Measurements from ENCODE around the gene COL11A2. TPM values are rescaled to one million over a fixed set of nuclear protein-coding genes. Genes with fewer than 3 reads are reported as not detected.

COL11A2 gene
- total RNA-seq, 1 donor from 2014 or later = 0.47 TPM

DNA sequence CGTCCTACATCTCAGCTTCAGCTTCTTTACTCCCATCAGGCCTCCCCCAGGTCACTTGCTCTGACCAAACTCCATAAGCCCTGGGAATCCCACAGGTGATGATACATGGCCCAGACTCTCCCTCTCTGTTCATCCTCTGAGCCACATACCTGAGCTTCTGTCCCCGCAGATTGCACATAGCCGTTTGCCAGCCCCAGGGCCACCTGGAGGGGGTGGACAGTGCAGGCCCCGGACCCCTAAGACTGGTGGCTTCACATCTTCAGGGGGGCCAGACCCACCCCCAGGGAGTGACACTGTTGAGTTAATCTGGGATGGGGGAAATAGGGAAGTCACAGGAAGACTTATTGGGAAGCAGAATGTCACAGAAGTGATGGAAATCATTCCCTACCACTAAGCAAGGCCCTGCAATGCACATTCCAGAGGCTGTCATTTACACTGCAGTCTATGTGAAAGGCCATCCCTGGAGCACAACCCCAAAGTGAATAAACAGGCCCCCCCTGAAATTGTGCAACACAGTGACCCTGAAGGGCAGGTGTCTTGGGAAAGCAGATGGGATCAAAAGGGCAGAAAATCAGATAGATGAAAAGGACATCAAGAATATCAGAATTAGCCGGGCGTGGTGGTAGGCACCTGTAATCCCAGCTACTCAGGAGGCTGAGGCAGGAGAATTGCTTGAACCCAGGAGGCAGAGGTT lies 6.0 kb upstream of the COL11A2 start:
- Mint-ChIP-seq H3K27ac (peak overlapping the region; percentile 25), H3K27me3 (no peaks in the 10 kb centered on the region), H3K4me1 (peaks cover 64% of the 10 kb centered on the region), H3K9me3 (no peaks in the 10 kb centered on the region), H3K36me3 (ENCODE audit: low read depth) (peaks cover 71% of the 10 kb centered on the region), H3K4me3 (peak overlapping the region; percentile 79)
- CTCF ChIA-PET = interaction anchor here (0.7 to 2.7 kb wide), 8 partner anchors 11 to 198 kb away, joined by 3 to 13 read pairs (median 3); partner anchors contain the start of gene RING1
- POLR2A ChIA-PET = interaction anchor here (0.6 to 3.4 kb wide), 7 partner anchors 8 to 227 kb away, joined by 3 to 36 read pairs (median 5); partner anchors contain the start of genes RING1 and ZBTB22
- no peak for DNase-seq
- TF ChIP-seq, protein P1, sequence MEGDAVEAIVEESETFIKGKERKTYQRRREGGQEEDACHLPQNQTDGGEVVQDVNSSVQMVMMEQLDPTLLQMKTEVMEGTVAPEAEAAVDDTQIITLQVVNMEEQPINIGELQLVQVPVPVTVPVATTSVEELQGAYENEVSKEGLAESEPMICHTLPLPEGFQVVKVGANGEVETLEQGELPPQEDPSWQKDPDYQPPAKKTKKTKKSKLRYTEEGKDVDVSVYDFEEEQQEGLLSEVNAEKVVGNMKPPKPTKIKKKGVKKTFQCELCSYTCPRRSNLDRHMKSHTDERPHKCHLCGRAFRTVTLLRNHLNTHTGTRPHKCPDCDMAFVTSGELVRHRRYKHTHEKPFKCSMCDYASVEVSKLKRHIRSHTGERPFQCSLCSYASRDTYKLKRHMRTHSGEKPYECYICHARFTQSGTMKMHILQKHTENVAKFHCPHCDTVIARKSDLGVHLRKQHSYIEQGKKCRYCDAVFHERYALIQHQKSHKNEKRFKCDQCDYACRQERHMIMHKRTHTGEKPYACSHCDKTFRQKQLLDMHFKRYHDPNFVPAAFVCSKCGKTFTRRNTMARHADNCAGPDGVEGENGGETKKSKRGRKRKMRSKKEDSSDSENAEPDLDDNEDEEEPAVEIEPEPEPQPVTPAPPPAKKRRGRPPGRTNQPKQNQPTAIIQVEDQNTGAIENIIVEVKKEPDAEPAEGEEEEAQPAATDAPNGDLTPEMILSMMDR (IDR thresholded peaks at IDR 0.05) = no peak
- ATAC-seq (ENCODE audit: low read depth) = no peak
- intact Hi-C loops (cut with micrococcal nuclease) = no loop called here

GRCh38 chr6:33197431-33198048 lies 5.3 kb upstream of the COL11A2 start:
- intact Hi-C loops (cut with micrococcal nuclease) = loop anchor here (1.0 kb wide), 1 partner anchor 36 kb away; no protein-coding TSS in a partner anchor
- ChIA-PET CTCF (interaction anchor here (0.7 to 2.7 kb wide), 9 partner anchors 11 to 197 kb away, joined by 3 to 13 read pairs (median 3); partner anchors contain the start of gene RING1), POLR2A (interaction anchor here (0.6 to 3.4 kb wide), 5 partner anchors 9 to 226 kb away, joined by 3 to 36 read pairs (median 3); partner anchors contain the start of gene RING1)
- H3K27ac Mint-ChIP-seq = peak overlapping the region; percentile 56
- no peaks in the 10 kb centered on the region for H3K27me3 Mint-ChIP-seq
- H3K4me1 Mint-ChIP-seq = peaks cover 61% of the 10 kb centered on the region
- H3K9me3 Mint-ChIP-seq = no peaks in the 10 kb centered on the region
- peak; percentile 18 for ATAC-seq (ENCODE audit: low read depth)
- H3K4me3 Mint-ChIP-seq = peak overlapping the region; percentile 63
- TF ChIP-seq, protein P1 (IDR thresholded peaks at IDR 0.05) = no peak
- peaks cover 64% of the 10 kb centered on the region for H3K36me3 Mint-ChIP-seq (ENCODE audit: low read depth)
- DNase-seq = no peak

DNA sequence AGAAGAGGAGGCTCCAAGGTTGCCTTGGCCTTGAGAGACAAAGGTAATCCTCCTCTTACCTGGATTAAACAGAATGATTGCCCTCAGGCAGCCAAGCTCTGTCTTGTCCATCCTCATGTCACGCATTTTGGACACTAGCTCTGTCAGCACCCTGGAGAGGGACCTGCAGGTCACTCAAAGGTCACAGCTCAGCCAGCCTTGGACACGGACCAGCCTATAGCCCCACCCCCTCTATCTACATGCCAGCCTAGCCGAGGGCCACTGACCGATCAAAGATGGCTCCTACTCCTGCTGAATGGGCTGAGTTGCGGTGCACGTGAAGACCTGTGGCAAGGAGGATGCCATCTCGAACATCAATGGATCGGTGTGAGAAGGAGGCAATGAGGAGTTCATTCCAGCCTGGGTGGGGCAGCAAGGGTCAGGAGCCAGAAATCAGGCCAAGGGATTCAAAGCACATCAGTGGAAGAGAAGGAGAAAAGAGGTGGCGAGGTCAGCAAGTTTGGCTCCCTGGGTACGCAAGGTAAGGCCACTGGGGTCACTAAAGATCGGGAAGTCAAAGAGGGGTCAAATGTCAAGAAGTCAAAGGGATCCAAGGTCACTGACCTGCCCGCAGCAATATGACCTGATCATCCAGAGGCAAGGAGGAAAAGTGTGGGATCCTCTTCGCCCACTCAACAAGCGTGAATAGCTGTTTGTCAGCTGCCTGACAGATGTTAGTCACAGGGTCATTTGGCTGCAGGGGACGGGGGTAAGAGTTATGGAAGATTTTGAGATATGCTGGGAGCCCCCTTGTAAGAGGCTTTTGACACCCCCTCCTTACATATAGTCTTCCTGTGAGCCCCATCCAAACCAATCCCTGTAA lies 3.3 kb upstream of the COL11A2 start:
- Mint-ChIP-seq H3K36me3 (ENCODE audit: low read depth) (peaks cover 47% of the 10 kb centered on the region), H3K4me3 (no peak overlapping the region), H3K4me1 (peaks cover 52% of the 10 kb centered on the region), H3K27me3 (peaks cover 8% of the 10 kb centered on the region), H3K27ac (no peak overlapping the region), H3K9me3 (no peaks in the 10 kb centered on the region)
- intact Hi-C loops (cut with micrococcal nuclease) = no loop called here
- DNase-seq = no peak
- TF ChIP-seq, protein P1 (IDR thresholded peaks at IDR 0.05) = no peak
- POLR2A ChIA-PET = interaction anchor here (0.6 kb wide), 1 partner anchor 12 kb away, joined by 4 read pairs; no protein-coding TSS in a partner anchor
- CTCF ChIA-PET = interaction anchor here (1.5 kb wide), 1 partner anchor 53 kb away, joined by 3 read pairs; no protein-coding TSS in a partner anchor
- ATAC-seq (ENCODE audit: low read depth) = no peak

DNA sequence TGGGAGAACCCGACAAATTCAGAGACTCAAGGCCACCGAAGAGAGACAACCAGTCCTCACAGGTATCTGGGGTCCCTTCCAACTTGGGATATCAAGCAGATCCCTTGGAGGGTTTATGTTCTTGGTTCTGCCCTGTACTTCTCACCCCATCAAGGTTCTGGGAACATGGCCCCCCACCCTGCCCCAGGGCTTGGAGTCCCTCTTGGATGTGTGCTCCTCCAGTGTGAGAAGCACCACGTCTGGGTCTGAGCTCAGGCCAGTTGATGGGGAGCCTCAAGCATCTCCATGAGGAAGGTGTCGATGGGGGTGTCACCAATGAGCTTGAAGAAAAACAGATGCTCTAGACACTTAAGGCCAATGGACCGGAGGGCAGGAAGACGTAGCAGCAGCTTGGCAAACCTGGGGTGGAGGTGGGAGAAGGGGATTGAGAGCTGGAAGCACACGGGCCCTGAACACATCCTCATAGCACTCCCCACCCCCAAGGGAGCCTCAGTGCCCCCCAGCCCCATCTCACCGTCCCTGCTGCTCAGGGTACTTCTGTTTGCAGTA lies 2.2 kb upstream of the COL11A2 start:
- Mint-ChIP-seq H3K9me3 (no peaks in the 10 kb centered on the region), H3K27me3 (peaks cover 14% of the 10 kb centered on the region), H3K4me1 (peaks cover 47% of the 10 kb centered on the region), H3K4me3 (no peak overlapping the region), H3K27ac (no peak overlapping the region), H3K36me3 (ENCODE audit: low read depth) (peaks cover 43% of the 10 kb centered on the region)
- intact Hi-C loops (cut with micrococcal nuclease) = no loop called here
- ChIA-PET CTCF (interaction anchor here (1.5 kb wide), 1 partner anchor 54 kb away, joined by 3 read pairs; no protein-coding TSS in a partner anchor), POLR2A (interaction anchor here (0.6 kb wide), 1 partner anchor 54 kb away, joined by 3 read pairs; no protein-coding TSS in a partner anchor)
- no peak for ATAC-seq (ENCODE audit: low read depth)
- no peak for DNase-seq
- TF ChIP-seq, protein P1 (IDR thresholded peaks at IDR 0.05) = no peak
